ENCODE data around the gene ZNF550.
"Not testable (repeated sequence)": the region's sequence is repeated elsewhere in the genome, so short reads cannot be mapped to it uniquely, and the experiment has no call there.

DNA sequence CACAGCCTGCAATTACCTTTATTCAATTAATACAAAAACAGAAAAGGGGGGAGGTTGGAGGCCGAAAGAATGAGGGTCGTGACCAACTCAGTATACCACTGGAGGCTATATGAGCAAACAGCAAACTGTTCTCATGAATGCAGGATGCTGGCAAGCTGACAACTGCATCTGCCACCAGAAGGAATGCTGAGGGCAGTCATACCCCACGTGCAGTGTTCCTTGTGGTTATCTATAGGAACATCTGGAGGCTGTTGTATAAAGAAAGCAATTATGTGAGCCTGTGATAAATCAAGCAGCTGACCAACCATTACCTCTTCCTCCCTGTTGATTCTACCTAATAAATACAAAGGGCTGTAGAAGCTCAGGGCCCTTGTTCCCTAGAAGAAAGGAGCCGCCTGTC, 41.6 kb downstream of the ZNF550 start:
- TF ChIP-seq BCL11A (IDR thresholded peaks at IDR 0.05; ENCODE audit: low read depth, low read length); CBFB (IDR thresholded peaks at IDR 0.05; ENCODE audit: low read depth); CBX3 (IDR thresholded peaks at IDR 0.05; ENCODE audit: borderline replicate concordance, low read depth); EGR1 (IDR thresholded peaks at IDR 0.05; ENCODE audit: borderline replicate concordance in 1 of 2, low read depth in 2 of 2, low read length in 2 of 2); EZH2 (IDR thresholded peaks at IDR 0.05; ENCODE audit: borderline replicate concordance, control insufficient read depth, low read depth, low read length); CHD2 (IDR thresholded peaks at IDR 0.05; ENCODE audit: borderline replicate concordance, low read depth, low read length); MYB (IDR thresholded peaks at IDR 0.05; ENCODE audit: borderline replicate concordance, low read depth, low read length); NR2C2 (IDR thresholded peaks at IDR 0.05; ENCODE audit: borderline replicate concordance, control insufficient read depth, insufficient read length, low read depth); ETV6 (conservative IDR thresholded peaks at IDR 0.05 in 1 of 2, IDR thresholded peaks at IDR 0.05 in 1 of 2; ENCODE audit: borderline replicate concordance in 1 of 2, low read depth in 1 of 2): not testable (repeated sequence)
- TF ChIP-seq, protein P1, sequence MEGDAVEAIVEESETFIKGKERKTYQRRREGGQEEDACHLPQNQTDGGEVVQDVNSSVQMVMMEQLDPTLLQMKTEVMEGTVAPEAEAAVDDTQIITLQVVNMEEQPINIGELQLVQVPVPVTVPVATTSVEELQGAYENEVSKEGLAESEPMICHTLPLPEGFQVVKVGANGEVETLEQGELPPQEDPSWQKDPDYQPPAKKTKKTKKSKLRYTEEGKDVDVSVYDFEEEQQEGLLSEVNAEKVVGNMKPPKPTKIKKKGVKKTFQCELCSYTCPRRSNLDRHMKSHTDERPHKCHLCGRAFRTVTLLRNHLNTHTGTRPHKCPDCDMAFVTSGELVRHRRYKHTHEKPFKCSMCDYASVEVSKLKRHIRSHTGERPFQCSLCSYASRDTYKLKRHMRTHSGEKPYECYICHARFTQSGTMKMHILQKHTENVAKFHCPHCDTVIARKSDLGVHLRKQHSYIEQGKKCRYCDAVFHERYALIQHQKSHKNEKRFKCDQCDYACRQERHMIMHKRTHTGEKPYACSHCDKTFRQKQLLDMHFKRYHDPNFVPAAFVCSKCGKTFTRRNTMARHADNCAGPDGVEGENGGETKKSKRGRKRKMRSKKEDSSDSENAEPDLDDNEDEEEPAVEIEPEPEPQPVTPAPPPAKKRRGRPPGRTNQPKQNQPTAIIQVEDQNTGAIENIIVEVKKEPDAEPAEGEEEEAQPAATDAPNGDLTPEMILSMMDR (IDR thresholded peaks at IDR 0.05 in 2 of 3, conservative IDR thresholded peaks at IDR 0.05 in 1 of 3; ENCODE audit: control insufficient read depth in 2 of 3, extremely low read depth in 1 of 3, insufficient read depth in 1 of 3, low read depth in 3 of 3, low read length in 3 of 3), result not testable (repeated sequence)
